Mesenchymal stem cell (in vitro differentiated cells and primary cell): ENCODE measurements around the gene GPX4.

ENCODE experiments used
- DNase-seq: peaks from one replicate; pipeline ENCODE4 v3.0.0-alpha.2; 2013
- H2AFZ ChIP-seq: one replicate; pipeline ENCODE4 v1.6.1; 2013; ENCODE audit warnings: low read depth, mild to moderate bottlenecking, control low read depth, inconsistent platforms, low read length, moderate library complexity
- H2AK5ac ChIP-seq: 2 replicates; pipeline ENCODE4 v1.6.1; 2013; ENCODE audit warnings: low read length, moderate library complexity, mild to moderate bottlenecking, inconsistent platforms; ENCODE audit not compliant: severe bottlenecking
- H2BK120ac ChIP-seq: one replicate; pipeline ENCODE4 v1.6.1; 2013; ENCODE audit warnings: low read depth, mild to moderate bottlenecking, inconsistent platforms, low read length, moderate library complexity
- H2BK12ac ChIP-seq, 2 experiments: one replicate each; pipeline ENCODE4 v1.6.1; 2013; ENCODE audit warnings: inconsistent platforms in 2 of 2, low read length in 2 of 2, mild to moderate bottlenecking in 2 of 2, moderate library complexity in 2 of 2, control low read depth in 1 of 2
- H2BK15ac ChIP-seq: one replicate; pipeline ENCODE4 v1.6.1; 2013; ENCODE audit warnings: mild to moderate bottlenecking, low read depth, inconsistent platforms; ENCODE audit not compliant: poor library complexity, severe bottlenecking
- H2BK5ac ChIP-seq: 2 replicates; pipeline ENCODE4 v1.6.1; 2013; ENCODE audit warnings: low read depth, mild to moderate bottlenecking, low read length, control low read depth, inconsistent platforms; ENCODE audit not compliant: poor library complexity, severe bottlenecking
- H3K14ac ChIP-seq, 2 experiments: one replicate each; pipeline ENCODE4 v1.6.1; 2013; ENCODE audit warnings: inconsistent platforms in 2 of 2, low read length in 2 of 2, control low read depth in 1 of 2, mild to moderate bottlenecking in 1 of 2, moderate library complexity in 1 of 2
- H3K18ac ChIP-seq, 2 experiments: one replicate each; pipeline ENCODE4 v1.6.1; 2013; ENCODE audit warnings: inconsistent platforms in 2 of 2, low read length in 2 of 2, control low read depth in 1 of 2, low read depth in 1 of 2, mild to moderate bottlenecking in 1 of 2
- H3K23ac ChIP-seq, 2 experiments: one replicate each; pipeline ENCODE4 v1.6.1; 2013; ENCODE audit warnings: inconsistent platforms in 2 of 2, low read length in 2 of 2, mild to moderate bottlenecking in 2 of 2, moderate library complexity in 2 of 2, control low read depth in 1 of 2
- H3K27ac ChIP-seq: 2 replicates; pipeline ENCODE4 v1.5.1; 2013; ENCODE audit warnings: mild to moderate bottlenecking, moderate library complexity, low read length, control low read depth, inconsistent platforms; ENCODE audit not compliant: poor library complexity, severe bottlenecking
- H3K27me3 ChIP-seq, 2 experiments: 2 replicates each; pipeline versions ENCODE4 v1.6.1 to v1.7.0; 2013; ENCODE audit warnings: low read length in 2 of 2, mild to moderate bottlenecking in 2 of 2, moderate library complexity in 2 of 2, control low read depth in 1 of 2, inconsistent platforms in 1 of 2; ENCODE audit not compliant: control insufficient read depth in 1 of 2, insufficient read depth in 1 of 2
- H3K36me3 ChIP-seq, 2 experiments: 2 replicates each; pipeline versions ENCODE4 v1.6.1 to v1.7.0; 2013; ENCODE audit warnings: low read length in 2 of 2, control low read depth in 1 of 2, inconsistent platforms in 1 of 2, low read depth in 1 of 2, mild to moderate bottlenecking in 1 of 2; ENCODE audit not compliant: insufficient read depth in 2 of 2, control insufficient read depth in 1 of 2
- H3K4ac ChIP-seq, 2 experiments: one replicate each; pipeline ENCODE4 v1.6.1; 2013; ENCODE audit warnings: inconsistent platforms in 2 of 2, low read length in 2 of 2, mild to moderate bottlenecking in 2 of 2, moderate library complexity in 2 of 2, control low read depth in 1 of 2, low read depth in 1 of 2
- H3K4me1 ChIP-seq: 2 replicates; pipeline ENCODE4 v1.6.1; 2013; ENCODE audit warnings: low read depth, low read length, control low read depth; ENCODE audit not compliant: control insufficient read depth, insufficient read depth
- H3K4me2 ChIP-seq: 2 replicates; pipeline ENCODE4 v1.6.1; 2013; ENCODE audit warnings: low read length, mild to moderate bottlenecking, inconsistent platforms; ENCODE audit not compliant: poor library complexity, severe bottlenecking
- H3K4me3 ChIP-seq, 2 experiments: 2 replicates each; pipeline versions ENCODE4 v1.5.1 to v1.7.0; 2013; ENCODE audit warnings: low read length in 2 of 2, mild to moderate bottlenecking in 2 of 2, control low read depth in 1 of 2, low read depth in 1 of 2; ENCODE audit not compliant: insufficient read depth in 1 of 2
- H3K79me1 ChIP-seq: replicated peaks from 2 replicates; pipeline ENCODE4 v1.6.1; 2013; ENCODE audit warnings: mild to moderate bottlenecking, control low read depth, low read length, inconsistent platforms; ENCODE audit not compliant: poor library complexity, severe bottlenecking
- H3K9ac ChIP-seq: 2 replicates; pipeline ENCODE4 v1.7.0; 2013; ENCODE audit warnings: mild to moderate bottlenecking, low read length, moderate library complexity
- H3K9me3 ChIP-seq: 2 replicates; pipeline ENCODE4 v1.7.0; 2013; ENCODE audit warnings: mild to moderate bottlenecking, low read length; ENCODE audit not compliant: control insufficient read depth
- H4K8ac ChIP-seq: one replicate; pipeline ENCODE4 v1.6.1; 2013; ENCODE audit warnings: inconsistent platforms, mild to moderate bottlenecking, low read length, moderate library complexity
- H4K91ac ChIP-seq: one replicate; pipeline ENCODE4 v1.6.1; 2013; ENCODE audit warnings: mild to moderate bottlenecking, low read length, inconsistent platforms
- WGBS: methylation state at CpG from one replicate; pipeline ENCODE4 v1.1.7; 2013; ENCODE audit warnings: mixed read lengths; 5-methylcytosine and 5-hydroxymethylcytosine counted together

The GPX4 gene

DNA sequence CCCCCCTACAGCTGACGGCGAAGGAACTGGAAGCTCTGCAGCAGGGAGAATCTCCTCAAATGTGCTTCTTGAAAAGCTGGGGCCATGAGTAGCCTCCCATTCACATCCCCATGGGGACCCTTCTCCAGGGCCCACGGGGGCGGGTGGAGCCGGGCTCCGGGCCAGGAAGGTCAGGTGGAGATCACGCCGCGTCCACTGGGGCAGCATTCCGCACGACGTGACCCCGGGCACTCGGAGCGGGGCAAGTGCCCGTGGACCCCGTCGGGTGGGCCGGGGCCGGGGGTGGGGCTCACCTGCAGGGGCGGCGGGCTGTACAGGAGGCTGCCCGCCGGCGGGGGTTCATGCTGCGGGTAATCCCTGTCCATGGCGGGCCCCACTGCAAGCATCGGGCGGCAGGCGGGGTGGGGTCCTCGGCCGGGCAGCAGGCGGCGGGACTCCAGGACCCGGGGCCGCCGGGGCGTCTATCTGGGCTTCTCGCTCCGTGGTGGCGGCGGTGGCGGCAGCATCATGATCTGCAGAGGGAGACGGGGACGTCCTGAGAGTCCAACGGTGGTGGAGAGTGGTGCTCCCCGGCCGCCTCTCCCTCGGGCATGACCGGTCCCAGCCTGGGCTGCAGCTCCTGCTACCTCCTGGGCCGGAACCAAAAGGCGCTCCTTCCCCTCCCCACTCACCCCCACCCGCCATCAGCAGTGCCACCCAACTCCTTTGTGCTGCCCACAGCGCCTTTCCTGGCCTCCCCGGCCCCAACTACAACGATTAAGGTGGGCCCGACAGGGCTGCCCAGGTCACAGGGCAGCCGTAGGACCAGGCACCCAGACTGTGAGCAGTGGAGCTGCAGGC is 50.3 kb downstream of the GPX4 start:
- Histone ChIP-seq H4K8ac (peak overlapping the region; percentile 94), H2BK5ac (no peak overlapping the region), H3K9ac (peak overlapping the region; percentile 84), H2BK12ac (peak overlapping the region; percentile 79 to 94), H3K23ac (no peak overlapping the region), H3K4me3 (peak overlapping the region in 1 of 2 experiments; percentile 71), H3K27ac (no peak overlapping the region), H3K36me3 (peaks cover 32 to 88% of the 10 kb centered on the region in 2 experiments), H2BK120ac (peak overlapping the region; percentile 96), H2BK15ac (peak overlapping the region; percentile 99), H3K79me1 (peaks cover 36% of the 10 kb centered on the region), H2AK5ac (peak overlapping the region; percentile 1), H3K27me3 (no peaks in the 10 kb centered on the region), H2AFZ (no peak overlapping the region), H4K91ac (peak overlapping the region; percentile 98), H3K4me2 (no peak overlapping the region), H3K14ac (peak overlapping the region in 1 of 2 experiments; percentile 66), H3K4me1 (peaks cover 27% of the 10 kb centered on the region), H3K18ac (peak overlapping the region; percentile 88 to 96), H3K4ac (peak overlapping the region; percentile 94), H3K9me3 (no peaks in the 10 kb centered on the region)
- 98% methylated on average over 54 of the region's 58 CpGs for WGBS
- no peak for DNase-seq

DNA sequence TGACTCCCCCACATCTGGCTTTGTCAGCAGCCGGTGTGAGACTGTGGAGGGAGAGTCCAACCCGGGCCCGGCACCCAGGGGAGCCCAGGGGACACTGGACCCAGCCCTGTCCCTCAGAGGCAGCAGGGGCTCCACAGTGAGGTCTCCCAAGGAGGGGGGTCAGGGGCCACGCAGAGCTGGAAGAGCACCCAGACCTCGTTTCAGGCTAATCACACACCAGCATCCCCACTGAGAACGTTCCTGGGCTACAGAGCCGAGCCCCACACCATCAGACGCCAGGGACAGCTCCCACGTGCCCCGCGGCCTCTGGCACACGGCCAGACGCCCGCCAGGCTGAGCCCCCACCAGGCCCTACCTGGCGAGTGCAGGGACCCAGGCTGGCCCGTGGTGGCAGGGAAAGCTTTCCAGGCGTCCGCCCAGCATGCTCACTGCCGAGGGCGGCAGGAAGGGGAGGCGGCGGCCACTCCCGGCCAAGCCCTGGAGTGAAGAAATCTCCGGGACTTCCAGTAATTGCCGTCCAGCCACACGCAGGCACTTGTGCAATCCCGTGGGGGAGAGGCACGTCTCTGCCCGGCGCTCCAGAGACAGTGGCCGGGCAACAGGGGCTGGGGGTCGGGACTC is 51.0 kb downstream of the GPX4 start:
- peaks cover 28% of the 10 kb centered on the region for H3K4me1 ChIP-seq
- peak overlapping the region; percentile 84 for H3K9ac ChIP-seq
- no peak overlapping the region for H2BK5ac ChIP-seq
- H3K27me3 ChIP-seq: no peaks in the 10 kb centered on the region
- DNase-seq: peak; percentile 95
- peak overlapping the region in 1 of 2 experiments; percentile 79 for H3K23ac ChIP-seq
- H4K8ac ChIP-seq: peak overlapping the region; percentile 95
- H2BK120ac ChIP-seq: peak overlapping the region; percentile 96
- no peak overlapping the region for H3K27ac ChIP-seq
- peak overlapping the region; percentile 96 to 99 for H3K18ac ChIP-seq
- peak overlapping the region; percentile 99 for H2BK15ac ChIP-seq
- no peaks in the 10 kb centered on the region for H3K9me3 ChIP-seq
- peak overlapping the region; percentile 1 for H2AK5ac ChIP-seq
- H3K4me2 ChIP-seq: peak overlapping the region; percentile 40
- H2AFZ ChIP-seq: no peak overlapping the region
- peak overlapping the region in 1 of 2 experiments; percentile 66 for H3K14ac ChIP-seq
- peak overlapping the region; percentile 85 to 99 for H2BK12ac ChIP-seq
- H3K4ac ChIP-seq: peak overlapping the region; percentile 97 to 99
- peaks cover 24 to 84% of the 10 kb centered on the region in 2 experiments for H3K36me3 ChIP-seq
- peak overlapping the region in 1 of 2 experiments; percentile 71 for H3K4me3 ChIP-seq
- 48% methylated on average over 32 of the region's 32 CpGs for WGBS
- peak overlapping the region; percentile 98 for H4K91ac ChIP-seq
- peaks cover 31% of the 10 kb centered on the region for H3K79me1 ChIP-seq

DNA sequence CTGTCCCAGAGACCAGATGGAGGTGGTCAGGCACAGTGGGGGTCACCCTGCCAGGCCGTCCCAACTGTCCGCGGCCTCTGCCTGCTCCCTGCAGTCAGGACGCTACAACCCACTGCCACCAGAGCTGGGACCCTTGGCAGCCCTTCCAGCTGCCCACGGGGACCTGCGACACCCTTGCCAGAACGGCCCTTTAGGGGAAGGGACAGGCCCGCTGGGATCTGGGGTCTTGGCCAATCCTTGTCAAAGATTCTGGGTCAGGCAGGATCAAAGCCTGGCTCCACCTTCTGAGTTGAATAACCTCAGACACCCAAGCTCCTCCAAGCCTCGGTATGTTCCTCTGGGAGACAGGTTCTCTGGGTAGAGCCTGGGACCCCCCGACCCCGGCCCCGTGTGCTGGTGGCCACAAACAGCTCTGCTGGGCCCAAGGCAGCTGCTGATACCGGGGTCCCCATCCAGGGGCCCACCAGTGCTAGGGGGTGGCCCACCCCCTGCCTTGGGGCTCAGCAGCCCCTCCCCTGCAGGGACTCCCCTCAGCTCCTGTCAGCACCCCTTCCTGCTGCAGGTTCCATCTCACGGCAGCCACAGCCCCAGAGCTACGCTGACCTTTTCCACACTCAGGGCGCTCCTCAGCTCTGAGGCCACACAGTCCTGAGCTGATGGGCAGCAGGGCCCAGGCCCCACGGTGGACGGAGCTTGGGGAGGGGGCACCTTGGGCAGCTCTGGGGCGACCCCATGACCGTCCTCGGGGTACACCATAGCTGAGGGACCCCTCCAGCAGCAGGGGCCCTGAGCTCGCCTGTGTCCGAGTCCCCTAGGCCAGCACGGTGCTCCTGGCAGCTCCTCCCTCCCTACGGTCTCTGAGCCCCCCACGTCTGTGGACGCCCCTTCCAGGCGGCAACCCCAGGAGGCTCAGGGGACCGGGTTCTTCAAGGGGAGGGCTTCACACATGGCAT is 51.8 kb downstream of the GPX4 start:
- H3K4me3 ChIP-seq: peak overlapping the region in 1 of 2 experiments; percentile 71
- peak overlapping the region in 1 of 2 experiments; percentile 67 for H3K14ac ChIP-seq
- H3K27me3 ChIP-seq: no peaks in the 10 kb centered on the region
- no peak overlapping the region for H2BK5ac ChIP-seq
- no peak overlapping the region for H3K4me2 ChIP-seq
- H2AFZ ChIP-seq: no peak overlapping the region
- H3K9me3 ChIP-seq: no peaks in the 10 kb centered on the region
- peak overlapping the region; percentile 85 to 99 for H2BK12ac ChIP-seq
- H2BK15ac ChIP-seq: peak overlapping the region; percentile 91
- H3K36me3 ChIP-seq: peaks cover 21 to 84% of the 10 kb centered on the region in 2 experiments
- H4K91ac ChIP-seq: peak overlapping the region; percentile 98
- peak overlapping the region in 1 of 2 experiments; percentile 95 for H3K23ac ChIP-seq
- H2AK5ac ChIP-seq: peak overlapping the region; percentile 85
- peak overlapping the region; percentile 97 to 99 for H3K4ac ChIP-seq
- no peak overlapping the region for H3K27ac ChIP-seq
- H4K8ac ChIP-seq: peak overlapping the region; percentile 95
- peak overlapping the region; percentile 94 for H2BK120ac ChIP-seq
- H3K9ac ChIP-seq: peak overlapping the region; percentile 84
- H3K4me1 ChIP-seq: peaks cover 30% of the 10 kb centered on the region
- 93% methylated on average over 29 of the region's 29 CpGs for WGBS
- DNase-seq: no peak
- H3K18ac ChIP-seq: peak overlapping the region; percentile 96 to 99
- H3K79me1 ChIP-seq: peaks cover 29% of the 10 kb centered on the region
